Testis (tissue), 3 donors: ENCODE measurements around the gene ANKS1B. TPM values are rescaled to one million over a fixed set of nuclear protein-coding genes. Genes with fewer than 3 reads are reported as not detected.

ENCODE experiments used
- DNase-seq: peaks from one replicate; pipeline ENCODE4 v3.0.0-alpha.2; 2019
- H3K27ac ChIP-seq, 2 donors: fragments of 200-600 bp; sonication (generic); one replicate each; pipeline ENCODE4 v1.5.1; 2019
- H3K27me3 ChIP-seq: fragments of 200-600 bp; sonication (generic); one replicate; pipeline ENCODE4 v1.5.1; 2019
- H3K36me3 ChIP-seq: fragments of 200-600 bp; sonication (generic); one replicate; pipeline ENCODE4 v1.5.1; 2017; ENCODE audit warnings: low read depth; ENCODE audit errors: missing control alignments
- H3K4me1 ChIP-seq: fragments of 200-600 bp; sonication (generic); one replicate; pipeline ENCODE4 v1.5.1; 2019
- H3K4me3 ChIP-seq, 2 donors: fragments of 200-600 bp; sonication (generic); one replicate each; pipeline ENCODE4 v1.5.1; 2017 to 2019
- H3K9me3 ChIP-seq: fragments of 200-600 bp; sonication (generic); one replicate; pipeline ENCODE4 v1.5.1; 2017
- CTCF ChIP-seq, 3 experiments: fragments of 450-650 bp in 2 of 3; fragments of 200-600 bp in 1 of 3; sonication (generic) in 1 of 3; IDR thresholded peaks; one replicate each; pipeline ENCODE4 v1.5.1; 2016 to 2019; ENCODE audit warnings: antibody characterized with exemption in 3 of 3, mild to moderate bottlenecking in 2 of 3, moderate library complexity in 1 of 3
- POLR2A ChIP-seq: fragments of 450-650 bp; IDR thresholded peaks from one replicate; pipeline ENCODE4 v1.6.1; 2017; ENCODE audit warnings: antibody characterized with exemption, mild to moderate bottlenecking, moderate library complexity
- WGBS, 2 donors: methylation state at CpG; one replicate each; pipeline ENCODE4 v1.1.5; 2018; 5-methylcytosine and 5-hydroxymethylcytosine counted together
- intact Hi-C: fragments of 100-400 bp; cut with DNase I; formaldehyde crosslinking; loops from one replicate; pipeline ENCODE4 v1.15.1; 2023; ENCODE audit warnings: low total_unique reads
- polyA plus RNA-seq: library from polyadenylated mRNA; stranded (reverse); fragments of 350-450 nt; fragmentation: Illumina TruSeq; extraction: RNeasy Lipid Tissue Mini Kit (QIAGEN cat#74804); gene quantifications from one replicate; pipeline ENCODE4 v1.2.3, GENCODE V29; 2014; ENCODE audit warnings: low read depth, low replicate concordance; ENCODE audit not compliant: insufficient read depth
- total RNA-seq, 2 donors: library from RNA; depleted of rRNA; stranded (reverse); fragments of >200 nt; gene quantifications; one replicate each; pipeline ENCODE4 v1.2.3, GENCODE V29; 2016

The ANKS1B gene
- total and polyA plus RNA-seq, 3 donors from 2014 or later: 26.8 to 58.2 (median 30.9) TPM

- Histone ChIP-seq H3K4me1 (no peaks in the 10 kb centered on the region), H3K27ac (peak overlapping the region in 1 of 2 donors; percentile 9), H3K36me3 (no peaks in the 10 kb centered on the region), H3K9me3 (no peaks in the 10 kb centered on the region), H3K27me3 (no peaks in the 10 kb centered on the region), H3K4me3 (no peak overlapping the region)
- 37 to 42% methylated on average over 3 of the region's 3 CpGs for WGBS, 2 donors
- no peak for TF ChIP-seq CTCF (IDR thresholded peaks at IDR 0.05)
- TF ChIP-seq POLR2A: no peak
- intact Hi-C loops: no loop called here
- no peak for DNase-seq
Measured at GRCh38 chr12:98699586-98699985, 1285.2 kb downstream of the ANKS1B start.

- intact Hi-C loops: no loop called here
- Histone ChIP-seq H3K9me3 (no peaks in the 10 kb centered on the region), H3K36me3 (no peaks in the 10 kb centered on the region), H3K4me1 (no peaks in the 10 kb centered on the region), H3K27me3 (no peaks in the 10 kb centered on the region), H3K4me3 (no peak overlapping the region), H3K27ac (peak overlapping the region in 1 of 2 donors; percentile 9)
- 33 to 37% methylated on average over 5 to 6 of the region's 6 CpGs for WGBS, 2 donors
- DNase-seq: peak; percentile 75
- TF ChIP-seq CTCF (IDR thresholded peaks at IDR 0.05) (peak in 1 of 3 experiments; percentile 28), POLR2A (no peak)
Measured at GRCh38 chr12:98698603-98699463, 1285.9 kb downstream of the ANKS1B start.

GRCh38 chr12:98697209-98697608 is 1287.5 kb downstream of the ANKS1B start:
- DNase-seq: no peak
- intact Hi-C loops: no loop called here
- no peaks in the 10 kb centered on the region for H3K9me3 ChIP-seq
- H3K4me3 ChIP-seq: no peak overlapping the region
- TF ChIP-seq CTCF (IDR thresholded peaks at IDR 0.05) (no peak), POLR2A (no peak)
- H3K4me1 ChIP-seq: no peaks in the 10 kb centered on the region
- WGBS, 2 donors: 88 to 94% methylated on average over 2 of the region's 2 CpGs
- no peaks in the 10 kb centered on the region for H3K27me3 ChIP-seq
- H3K36me3 ChIP-seq: no peaks in the 10 kb centered on the region
- H3K27ac ChIP-seq: no peak overlapping the region

- H3K9me3 ChIP-seq: no peaks in the 10 kb centered on the region
- no peaks in the 10 kb centered on the region for H3K4me1 ChIP-seq
- H3K27ac ChIP-seq: no peak overlapping the region
- TF ChIP-seq CTCF (IDR thresholded peaks at IDR 0.05): no peak
- intact Hi-C loops: no loop called here
- no peak for DNase-seq
- no peaks in the 10 kb centered on the region for H3K36me3 ChIP-seq
- no peaks in the 10 kb centered on the region for H3K27me3 ChIP-seq
- WGBS, 2 donors: 78 to 87% methylated on average over 8 of the region's 8 CpGs
- no peak overlapping the region for H3K4me3 ChIP-seq
Measured at GRCh38 chr12:98696036-98696646, 1288.6 kb downstream of the ANKS1B start.
